H9 (cell line): ENCODE results near the gene ZCCHC10. TPM values are rescaled to one million over a fixed set of nuclear protein-coding genes. Genes with fewer than 3 reads are reported as not detected.
"Not testable (repeated sequence)": the region's sequence is repeated elsewhere in the genome, so short reads cannot be mapped to it uniquely, and the experiment has no call there.

ENCODE experiments used
- DNase-seq: peaks from one replicate; pipeline ENCODE4 v3.0.0-alpha.2; 2017
- H2AFZ ChIP-seq: one replicate; pipeline ENCODE4 v1.6.1; 2013; ENCODE audit warnings: mild to moderate bottlenecking, low read length, control low read depth, moderate library complexity
- H2AK5ac ChIP-seq: 2 replicates; pipeline ENCODE4 v1.6.1; 2013; ENCODE audit warnings: low read length, control low read depth, mixed read lengths; ENCODE audit not compliant: insufficient read length
- H2BK120ac ChIP-seq: one replicate; pipeline ENCODE4 v1.6.1; 2013; ENCODE audit warnings: low read depth, mild to moderate bottlenecking, low read length, control low read depth, inconsistent platforms; ENCODE audit not compliant: poor library complexity, severe bottlenecking
- H2BK12ac ChIP-seq: 2 replicates; pipeline ENCODE4 v1.6.1; 2013; ENCODE audit warnings: low read length, control low read depth, mixed read lengths, low read depth; ENCODE audit not compliant: insufficient read length
- H2BK15ac ChIP-seq: 2 replicates; pipeline ENCODE4 v1.6.1; 2013; ENCODE audit warnings: low read depth, low read length, control low read depth
- H2BK20ac ChIP-seq: one replicate; pipeline ENCODE4 v1.6.1; 2013; ENCODE audit warnings: low read depth, mild to moderate bottlenecking, low read length, control low read depth, inconsistent platforms; ENCODE audit not compliant: poor library complexity, severe bottlenecking
- H2BK5ac ChIP-seq: 2 replicates; pipeline ENCODE4 v1.6.1; 2013; ENCODE audit warnings: low read length, control low read depth, mixed read lengths; ENCODE audit not compliant: insufficient read length
- H3K14ac ChIP-seq: 2 replicates; pipeline ENCODE4 v1.6.1; 2013; ENCODE audit warnings: low read length, control low read depth; ENCODE audit not compliant: insufficient read depth
- H3K18ac ChIP-seq: 2 replicates; pipeline ENCODE4 v1.6.1; 2013; ENCODE audit warnings: low read depth, mild to moderate bottlenecking, mixed read lengths, low read length, control low read depth; ENCODE audit not compliant: insufficient read length
- H3K23ac ChIP-seq: 2 replicates; pipeline ENCODE4 v1.6.1; 2013; ENCODE audit warnings: low read length, control low read depth, mixed read lengths, low read depth; ENCODE audit not compliant: insufficient read length
- H3K23me2 ChIP-seq: 2 replicates; pipeline ENCODE4 v1.6.1; 2013; ENCODE audit warnings: low read depth, mild to moderate bottlenecking, mixed read lengths, low read length, control low read depth; ENCODE audit not compliant: insufficient read length, poor library complexity, severe bottlenecking
- H3K27ac ChIP-seq: 2 replicates; pipeline ENCODE4 v1.5.1; 2013; ENCODE audit warnings: low read length, control low read depth, mixed read lengths, low read depth; ENCODE audit not compliant: insufficient read length
- H3K27me3 ChIP-seq: 2 replicates; pipeline ENCODE4 v1.6.1; 2013; ENCODE audit warnings: low read length, control low read depth, inconsistent platforms; ENCODE audit not compliant: insufficient read depth
- H3K4ac ChIP-seq: 2 replicates; pipeline ENCODE4 v1.6.1; 2013; ENCODE audit warnings: low read depth, mild to moderate bottlenecking, control low read depth, inconsistent platforms, low read length, moderate library complexity
- H3K4me1 ChIP-seq: 2 replicates; pipeline ENCODE4 v1.6.1; 2013; ENCODE audit warnings: low read length, control low read depth, inconsistent platforms; ENCODE audit not compliant: insufficient read depth
- H3K4me2 ChIP-seq: 2 replicates; pipeline ENCODE4 v1.6.1; 2013; ENCODE audit warnings: low read length, control low read depth, mixed read lengths; ENCODE audit not compliant: insufficient read length, insufficient read depth
- H3K56ac ChIP-seq: 2 replicates; pipeline ENCODE4 v1.6.1; 2013; ENCODE audit warnings: low read depth, mild to moderate bottlenecking, mixed read lengths, low read length, control low read depth; ENCODE audit not compliant: insufficient read length
- H3K79me1 ChIP-seq: 2 replicates; pipeline ENCODE4 v1.6.1; 2013; ENCODE audit warnings: low read depth, mild to moderate bottlenecking, moderate library complexity, low read length, control low read depth, inconsistent platforms; ENCODE audit not compliant: insufficient read depth, poor library complexity, severe bottlenecking
- H3K79me2 ChIP-seq: 2 replicates; pipeline ENCODE4 v1.6.1; 2013; ENCODE audit warnings: low read length, control low read depth, inconsistent platforms; ENCODE audit not compliant: insufficient read depth
- H3K9ac ChIP-seq: 2 replicates; pipeline ENCODE4 v1.6.1; 2013; ENCODE audit warnings: low read length, control low read depth, mixed read lengths; ENCODE audit not compliant: insufficient read length; ENCODE audit errors: extremely low read depth
- H3K9me3 ChIP-seq: one replicate; pipeline ENCODE4 v1.6.1; 2013; ENCODE audit warnings: low read depth, low read length, inconsistent platforms; ENCODE audit not compliant: control insufficient read depth
- H3T11ph ChIP-seq: one replicate; pipeline ENCODE4 v1.6.1; 2013; ENCODE audit warnings: mild to moderate bottlenecking, low read length, control low read depth, inconsistent platforms
- H4K20me1 ChIP-seq: one replicate; pipeline ENCODE4 v1.6.1; 2013; ENCODE audit not compliant: control insufficient read depth, insufficient read length, insufficient read depth
- H4K5ac ChIP-seq: 2 replicates; pipeline ENCODE4 v1.6.1; 2013; ENCODE audit warnings: low read depth, mild to moderate bottlenecking, mixed read lengths, low read length, control low read depth; ENCODE audit not compliant: insufficient read length
- H4K8ac ChIP-seq: replicated peaks from 2 replicates; pipeline ENCODE4 v1.6.1; 2013; ENCODE audit warnings: low read length, control low read depth, mixed read lengths, low read depth; ENCODE audit not compliant: insufficient read length
- H4K91ac ChIP-seq: 2 replicates; pipeline ENCODE4 v1.6.1; 2013; ENCODE audit warnings: low read depth, mild to moderate bottlenecking, moderate library complexity, mixed read lengths, low read length, control low read depth; ENCODE audit not compliant: insufficient read length
- H3K27ac Mint-ChIP-seq, 3 experiments: 2 replicates in 2 of 3; 3 replicates in 1 of 3; pipeline ENCODE4 v1.8.0; 2020 to 2021; ENCODE audit warnings: mixed read lengths in 3 of 3, mild to moderate bottlenecking in 1 of 3, moderate library complexity in 1 of 3
- H3K27me3 Mint-ChIP-seq: 2 replicates; pipeline ENCODE4 v1.8.0; 2021; ENCODE audit warnings: low read depth, mild to moderate bottlenecking, moderate library complexity, mixed read lengths
- H3K36me3 Mint-ChIP-seq, 3 experiments: 2 replicates in 2 of 3; 3 replicates in 1 of 3; pipeline ENCODE4 v1.8.0; 2020 to 2021; ENCODE audit warnings: low read depth in 3 of 3, mixed read lengths in 3 of 3; ENCODE audit not compliant: insufficient read depth in 1 of 3
- H3K4me1 Mint-ChIP-seq, 2 experiments: 2 replicates each; pipeline ENCODE4 v1.8.0; 2020; ENCODE audit warnings: mixed read lengths in 2 of 2
- H3K4me3 Mint-ChIP-seq, 2 experiments: 2 replicates in 1 of 2; 3 replicates in 1 of 2; pipeline ENCODE4 v1.8.0; 2020 to 2021; ENCODE audit warnings: mild to moderate bottlenecking in 2 of 2, mixed read lengths in 2 of 2, moderate library complexity in 1 of 2
- H3K9me3 Mint-ChIP-seq, 2 experiments: 2 replicates in 1 of 2; 3 replicates in 1 of 2; pipeline ENCODE4 v1.8.0; 2020; ENCODE audit warnings: mild to moderate bottlenecking in 2 of 2, mixed read lengths in 2 of 2, moderate library complexity in 1 of 2
- WGBS: extraction: QIAGEN DNeasy Blood & Tissue Kit; methylation state at CpG from one replicate; pipeline ENCODE4 v1.1.7; 2013; ENCODE audit warnings: missing lambda C conversion rate, low lambda C conversion rate, mixed read lengths; ENCODE audit not compliant: insufficient read length; ENCODE audit errors: extremely low coverage; 5-methylcytosine and 5-hydroxymethylcytosine counted together
- total RNA-seq: library from RNA; stranded (reverse); gene quantifications from 2 replicates; pipeline ENCODE4 v1.2.1, GENCODE V29; 2021
- TF ChIP-seq, protein P1 (sequence below): fragments of 200-600 bp; sonication (generic); conservative IDR thresholded peaks from 3 replicates; pipeline ENCODE4 v1.8.0; 2021; ENCODE audit warnings: antibody characterized with exemption, mild to moderate bottlenecking

The ZCCHC10 gene
- total RNA-seq, 1 experiment from 2014 or later, result 34.0 TPM

DNA sequence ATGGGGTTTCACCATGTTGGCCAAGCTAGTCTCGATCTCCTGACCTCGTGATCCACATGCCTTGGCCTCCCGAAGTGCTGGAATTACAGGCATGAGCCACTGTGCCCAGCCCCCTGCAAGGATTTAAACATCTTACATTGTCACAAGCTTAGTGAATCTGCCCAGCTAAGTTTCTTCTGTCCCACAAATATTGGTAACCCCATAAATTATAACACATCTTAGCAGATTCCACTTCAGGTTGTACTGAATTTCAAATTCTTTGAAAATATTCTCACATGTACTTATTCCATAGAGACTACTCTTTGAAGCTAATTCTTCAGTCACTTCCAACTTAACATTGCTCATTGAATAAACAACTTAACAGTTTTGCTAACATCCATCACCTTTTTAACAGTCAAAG is 49.5 kb downstream of the ZCCHC10 start:
- Histone ChIP-seq H3K4ac (no peak overlapping the region), H3K4me1 (no peaks in the 10 kb centered on the region), H3K79me2 (no peaks in the 10 kb centered on the region), H3K18ac (no peak overlapping the region), H2BK12ac (no peak overlapping the region), H4K20me1 (no peaks in the 10 kb centered on the region), H3K23ac (no peak overlapping the region), H4K5ac (no peak overlapping the region), H3K9me3 (peaks cover 4% of the 10 kb centered on the region), H3K9ac (no peak overlapping the region), H3K79me1 (no peaks in the 10 kb centered on the region), H3K14ac (no peak overlapping the region), H4K8ac (no peak overlapping the region), H3K27me3 (no peaks in the 10 kb centered on the region), H3T11ph (no peak overlapping the region), H2BK20ac (no peak overlapping the region), H2AFZ (no peak overlapping the region), H3K4me2 (no peak overlapping the region), H3K27ac (no peak overlapping the region), H2BK15ac (no peak overlapping the region), H2BK5ac (no peak overlapping the region), H4K91ac (no peak overlapping the region), H2BK120ac (no peak overlapping the region), H2AK5ac (no peak overlapping the region), H3K56ac (no peak overlapping the region), H3K23me2 (no peaks in the 10 kb centered on the region)
- no CpG with 5 or more reads among the region's 3 CpGs for WGBS
- Mint-ChIP-seq H3K4me1 (no peaks in the 10 kb centered on the region), H3K4me3 (no peak overlapping the region), H3K27me3 (peaks cover 4% of the 10 kb centered on the region), H3K9me3 (peaks cover 20 to 28% of the 10 kb centered on the region in 2 experiments), H3K36me3 (peaks cover 4% of the 10 kb centered on the region in 3 experiments; a peak in 4 of 7 replicates), H3K27ac (no peak overlapping the region)
- TF ChIP-seq, protein P1, sequence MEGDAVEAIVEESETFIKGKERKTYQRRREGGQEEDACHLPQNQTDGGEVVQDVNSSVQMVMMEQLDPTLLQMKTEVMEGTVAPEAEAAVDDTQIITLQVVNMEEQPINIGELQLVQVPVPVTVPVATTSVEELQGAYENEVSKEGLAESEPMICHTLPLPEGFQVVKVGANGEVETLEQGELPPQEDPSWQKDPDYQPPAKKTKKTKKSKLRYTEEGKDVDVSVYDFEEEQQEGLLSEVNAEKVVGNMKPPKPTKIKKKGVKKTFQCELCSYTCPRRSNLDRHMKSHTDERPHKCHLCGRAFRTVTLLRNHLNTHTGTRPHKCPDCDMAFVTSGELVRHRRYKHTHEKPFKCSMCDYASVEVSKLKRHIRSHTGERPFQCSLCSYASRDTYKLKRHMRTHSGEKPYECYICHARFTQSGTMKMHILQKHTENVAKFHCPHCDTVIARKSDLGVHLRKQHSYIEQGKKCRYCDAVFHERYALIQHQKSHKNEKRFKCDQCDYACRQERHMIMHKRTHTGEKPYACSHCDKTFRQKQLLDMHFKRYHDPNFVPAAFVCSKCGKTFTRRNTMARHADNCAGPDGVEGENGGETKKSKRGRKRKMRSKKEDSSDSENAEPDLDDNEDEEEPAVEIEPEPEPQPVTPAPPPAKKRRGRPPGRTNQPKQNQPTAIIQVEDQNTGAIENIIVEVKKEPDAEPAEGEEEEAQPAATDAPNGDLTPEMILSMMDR, result no peak
- DNase-seq, result no peak

DNA sequence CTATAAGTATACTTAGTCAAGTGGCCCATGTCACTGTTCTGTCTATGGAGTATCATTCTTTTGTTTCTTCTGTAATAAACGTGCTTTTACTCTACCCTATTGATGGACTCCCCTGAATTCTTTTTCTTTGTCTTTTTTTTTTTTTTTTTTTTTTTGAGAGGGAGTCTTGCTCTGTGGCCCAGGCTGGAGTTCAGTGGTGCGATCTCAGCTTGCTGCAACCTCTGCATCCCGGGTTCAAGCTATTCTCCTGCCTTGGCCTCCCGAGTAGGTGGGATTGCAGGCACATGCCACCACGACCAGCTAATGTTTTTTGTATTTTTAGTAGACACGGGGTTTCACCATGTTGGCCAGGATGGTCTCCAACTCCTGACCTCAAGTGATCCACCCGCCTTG is 53.9 kb downstream of the ZCCHC10 start:
- not testable (repeated sequence) for DNase-seq, H3K27me3 Mint-ChIP-seq, H3K18ac ChIP-seq, H2BK12ac ChIP-seq, H2AFZ ChIP-seq, H3K4me2 ChIP-seq, H3K79me1 ChIP-seq, H3K27me3 ChIP-seq, H2BK20ac ChIP-seq, H3K23me2 ChIP-seq, H3K4ac ChIP-seq, H3K56ac ChIP-seq, H2BK120ac ChIP-seq, H2BK5ac ChIP-seq, H3K4me1 Mint-ChIP-seq, H3K27ac Mint-ChIP-seq, H3K14ac ChIP-seq, H3T11ph ChIP-seq, H3K4me3 Mint-ChIP-seq, H4K8ac ChIP-seq, H3K79me2 ChIP-seq, H3K9me3 ChIP-seq, H2BK15ac ChIP-seq, H4K20me1 ChIP-seq, H3K9ac ChIP-seq, H4K5ac ChIP-seq, H2AK5ac ChIP-seq, H3K27ac ChIP-seq, H4K91ac ChIP-seq, H3K36me3 Mint-ChIP-seq, H3K4me1 ChIP-seq, H3K23ac ChIP-seq
- WGBS, result no CpG with 5 or more reads among the region's 7 CpGs
- H3K9me3 Mint-ChIP-seq, result peaks cover 10% of the 10 kb centered on the region in 2 experiments
